Heart right ventricle (tissue), 16 donors: ENCODE data around the gene ST7. TPM values are rescaled to one million over a fixed set of nuclear protein-coding genes. Genes with fewer than 3 reads are reported as not detected.
A peak's percentile ranks its signal among the peaks of the same experiment; 100 is the strongest.

ENCODE experiments used
- ATAC-seq, 8 donors: fragments of 200-7000 bp; cut with Tn5 transposase; one replicate each; pipeline ENCODE4 v1.9.1; 2020; ENCODE audit warnings: mild to moderate bottlenecking in 8 of 8, moderate library complexity in 8 of 8, moderate number of reproducible peaks in 1 of 8
- DNase-seq, 2 donors: peaks; one replicate each; pipeline ENCODE4 v3.0.0-alpha.2; 2020
- H3K27ac ChIP-seq, 10 donors: fragments of 200-600 bp; sonication (generic) in 2 of 10; one replicate each; pipeline versions ENCODE4 v1.5.0 to v1.8.0; 2020 to 2022; ENCODE audit warnings: mild to moderate bottlenecking in 3 of 10
- H3K27me3 ChIP-seq, 7 donors: fragments of 200-600 bp; one replicate each; pipeline ENCODE4 v1.8.0; 2021 to 2022; ENCODE audit warnings: mild to moderate bottlenecking in 2 of 7
- H3K36me3 ChIP-seq, 9 donors: fragments of 200-600 bp; sonication (generic) in 1 of 9; one replicate each; pipeline versions ENCODE4 v1.5.0 to v1.8.0; 2020 to 2022; ENCODE audit warnings: mild to moderate bottlenecking in 2 of 9
- H3K4me1 ChIP-seq, 9 donors: fragments of 200-600 bp; sonication (generic) in 1 of 9; one replicate each; pipeline versions ENCODE4 v1.5.0 to v1.8.0; 2020 to 2022; ENCODE audit warnings: mild to moderate bottlenecking in 4 of 9
- H3K4me3 ChIP-seq, 10 donors: fragments of 200-600 bp; sonication (generic) in 2 of 10; one replicate each; pipeline versions ENCODE4 v1.5.0 to v1.8.0; 2020 to 2022; ENCODE audit warnings: mild to moderate bottlenecking in 7 of 10, moderate library complexity in 2 of 10
- H3K9me3 ChIP-seq, 11 donors: fragments of 200-600 bp in 10 of 11; sonication (generic) in 2 of 11; one replicate each; pipeline versions ENCODE4 v1.5.0 to v1.8.0; 2013 to 2022; ENCODE audit warnings: mild to moderate bottlenecking in 2 of 11, control low read depth in 1 of 11, moderate library complexity in 1 of 11
- WGBS, 2 donors: extraction: QIAGEN DNeasy Blood & Tissue Kit; methylation state at CpG; one replicate each; pipeline ENCODE4 v1.1.7; 2013; ENCODE audit warnings: inconsistent platforms in 1 of 2; 5-methylcytosine and 5-hydroxymethylcytosine counted together
- intact Hi-C, 10 donors: fragments of 100-400 bp; cut with DNase I; formaldehyde crosslinking; loops; one replicate each; pipeline versions ENCODE4 v1.11.1 to v1.14.2; 2022
- polyA plus RNA-seq, 2 donors: library from polyadenylated mRNA; stranded (reverse); fragments of 200-250 nt; gene quantifications; one replicate each; pipeline ENCODE4 v1.2.3, GENCODE V29; 2013
- total RNA-seq, 10 donors: library from RNA; stranded (reverse); fragmentation: NEBNext Ultra II Directional in 3 of 10; extraction: Animal tissue kit (Norgen Biotek cat#: 25700) in 3 of 10; gene quantifications; one replicate each; pipeline versions ENCODE4 v1.2.1 to v1.2.4, GENCODE V29; 2021 to 2023
- TF ChIP-seq, protein P1 (sequence below), 9 donors: fragments of 200-600 bp; sonication (generic) in 2 of 9; IDR thresholded peaks; one replicate each; pipeline versions ENCODE4 v1.5.0 to v1.8.0; 2021 to 2022; ENCODE audit warnings: antibody characterized with exemption in 9 of 9, mild to moderate bottlenecking in 5 of 9, moderate library complexity in 1 of 9
- donor health status: Arrhythmogenic right ventricular cardiomyopathy.
- donor health status: ischemic (EF 13 %, LVEDD 7.1; RV severe dilation, severe dysfunction).
- donor health status: healthy with polysubstance abuse.
- donor health status: DM: no; HTN: yes; CAD: no.
- donor health status: DM: no; HTN: no; CAD: no.
- donor health status: ischemic (EF 25% LVEDD 6.9; RV normal size, moderate dysfunction).
- donor health status: ischemic (EF 25% LVEDD 5.7; RV mildly dilated, moderate dysfunction).
- donor health status: healthy.
- donor health status: DM: yes; HTN: yes; CAD: no.
- donor health status: Ischemic cardiomyopathy.
- donor health status: ischemic (EF 35%, LVEDD 5.7; RV mildly dilated, moderate dysfunction).
- donor health status: nonischemic (EF 11% LVEDD 7.7; RV severe dilation, severe dysfunction).
- donor health status: DM: yes; HTN: yes; CAD: no.
- donor health status: PGD.
- donor health status: ischemic (EF 29% LVEDD 5.4; RV normal size, mild dysfunction).
- donor health status: nonischemic (EF 23%, LVEDD 6.1; RV moderate dilation, normal function).

Gene ST7
- total and polyA plus RNA-seq, 12 donors, result 20.1 to 40.2 (median 23.4) TPM

- Histone ChIP-seq H3K36me3 (no peaks in the 10 kb centered on the region), H3K27ac (no peak overlapping the region), H3K4me1 (peaks cover 0 to 87% (median 51%) of the 10 kb centered on the region in 9 donors), H3K4me3 (no peak overlapping the region), H3K9me3 (no peaks in the 10 kb centered on the region), H3K27me3 (no peaks in the 10 kb centered on the region)
- WGBS, 2 donors, result 93 to 96% methylated on average over 1 of the region's 1 CpG
- ATAC-seq, result no peak
- TF ChIP-seq, protein P1, sequence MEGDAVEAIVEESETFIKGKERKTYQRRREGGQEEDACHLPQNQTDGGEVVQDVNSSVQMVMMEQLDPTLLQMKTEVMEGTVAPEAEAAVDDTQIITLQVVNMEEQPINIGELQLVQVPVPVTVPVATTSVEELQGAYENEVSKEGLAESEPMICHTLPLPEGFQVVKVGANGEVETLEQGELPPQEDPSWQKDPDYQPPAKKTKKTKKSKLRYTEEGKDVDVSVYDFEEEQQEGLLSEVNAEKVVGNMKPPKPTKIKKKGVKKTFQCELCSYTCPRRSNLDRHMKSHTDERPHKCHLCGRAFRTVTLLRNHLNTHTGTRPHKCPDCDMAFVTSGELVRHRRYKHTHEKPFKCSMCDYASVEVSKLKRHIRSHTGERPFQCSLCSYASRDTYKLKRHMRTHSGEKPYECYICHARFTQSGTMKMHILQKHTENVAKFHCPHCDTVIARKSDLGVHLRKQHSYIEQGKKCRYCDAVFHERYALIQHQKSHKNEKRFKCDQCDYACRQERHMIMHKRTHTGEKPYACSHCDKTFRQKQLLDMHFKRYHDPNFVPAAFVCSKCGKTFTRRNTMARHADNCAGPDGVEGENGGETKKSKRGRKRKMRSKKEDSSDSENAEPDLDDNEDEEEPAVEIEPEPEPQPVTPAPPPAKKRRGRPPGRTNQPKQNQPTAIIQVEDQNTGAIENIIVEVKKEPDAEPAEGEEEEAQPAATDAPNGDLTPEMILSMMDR (IDR thresholded peaks at IDR 0.05), result no peak
- DNase-seq, result no peak
- intact Hi-C loops, result loop anchor here in 1 of 10 donors (5.0 kb wide), 1 partner anchor 66 kb away; the partner anchor contains the start of gene ST7
Observed at GRCh38 chr7:117018713-117019112, 65.4 kb downstream of the ST7 start.

GRCh38 chr7:117019287-117019686 lies 66.0 kb downstream of the ST7 start:
- Histone ChIP-seq H3K4me1 (peaks cover 0 to 82% (median 46%) of the 10 kb centered on the region in 9 donors), H3K36me3 (no peaks in the 10 kb centered on the region), H3K4me3 (no peak overlapping the region), H3K27me3 (no peaks in the 10 kb centered on the region), H3K9me3 (no peaks in the 10 kb centered on the region), H3K27ac (no peak overlapping the region)
- intact Hi-C loops, result loop anchor here in 1 of 10 donors (5.0 kb wide), 1 partner anchor 67 kb away; the partner anchor contains the start of gene ST7
- ATAC-seq, result no peak
- DNase-seq, result no peak
- TF ChIP-seq, protein P1 (IDR thresholded peaks at IDR 0.05), result no peak
- WGBS, 2 donors, result 95 to 98% methylated on average over 2 of the region's 2 CpGs

DNA sequence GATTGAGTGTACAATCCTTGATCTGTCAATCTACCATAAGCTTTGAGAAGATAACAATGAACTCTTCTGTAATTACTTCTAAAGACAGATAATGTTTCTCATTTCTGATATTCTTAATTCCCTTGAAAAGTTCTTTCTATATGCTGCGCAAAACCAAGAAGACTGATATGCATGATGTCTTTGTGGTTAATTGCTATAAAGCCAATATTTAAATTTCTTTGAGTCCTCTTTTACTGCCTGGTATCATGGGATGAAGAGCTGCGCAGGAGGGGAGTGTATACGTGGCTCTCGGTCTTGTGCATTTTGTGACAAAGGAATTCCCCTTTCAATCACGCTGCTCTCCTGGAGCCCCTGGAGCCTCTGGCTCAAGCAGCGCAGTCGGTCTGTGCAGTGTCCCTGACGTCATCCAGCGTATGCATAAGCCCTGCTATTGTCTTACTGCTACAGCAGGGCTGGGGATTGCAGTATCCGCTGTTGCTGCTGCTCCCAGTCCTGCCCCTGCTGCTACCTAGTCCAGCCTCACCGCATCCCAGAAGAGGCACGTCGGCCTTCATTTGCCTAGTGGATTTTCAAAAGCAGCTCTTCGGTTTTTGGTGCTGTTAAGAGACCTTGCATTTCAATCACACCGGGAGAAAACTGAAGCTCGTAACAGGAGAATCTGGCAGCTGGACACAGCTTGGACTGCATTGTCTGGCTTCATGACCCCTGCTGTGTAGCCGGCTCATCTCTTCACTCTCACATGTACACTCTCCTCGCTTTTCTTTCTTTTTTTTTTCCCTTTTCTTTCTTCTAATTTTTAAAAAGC lies 66.7 kb downstream of the ST7 start:
- TF ChIP-seq, protein P1 (IDR thresholded peaks at IDR 0.05), result no peak
- ATAC-seq (peak; percentile 92 to 99 (median 96)), DNase-seq (peak; percentile 50 to 74)
- H3K36me3 ChIP-seq, result no peaks in the 10 kb centered on the region
- H3K27me3 ChIP-seq, result no peaks in the 10 kb centered on the region
- intact Hi-C loops, result loop anchor here in 2 of 10 donors (5.0 kb wide), 2 partner anchors 68 to 1147 kb away; partner anchors contain the start of gene ST7 (in 1 of the 2)
- peak overlapping the region in 8 of 10 donors; percentile 46 to 69 (median 64) for H3K27ac ChIP-seq
- no peaks in the 10 kb centered on the region for H3K9me3 ChIP-seq
- peaks cover 0 to 78% (median 39%) of the 10 kb centered on the region in 9 donors for H3K4me1 ChIP-seq
- 12 to 17% methylated on average over 18 of the region's 18 CpGs for WGBS, 2 donors
- peak overlapping the region in 9 of 10 donors; percentile 0 to 50 (median 44) for H3K4me3 ChIP-seq

DNA sequence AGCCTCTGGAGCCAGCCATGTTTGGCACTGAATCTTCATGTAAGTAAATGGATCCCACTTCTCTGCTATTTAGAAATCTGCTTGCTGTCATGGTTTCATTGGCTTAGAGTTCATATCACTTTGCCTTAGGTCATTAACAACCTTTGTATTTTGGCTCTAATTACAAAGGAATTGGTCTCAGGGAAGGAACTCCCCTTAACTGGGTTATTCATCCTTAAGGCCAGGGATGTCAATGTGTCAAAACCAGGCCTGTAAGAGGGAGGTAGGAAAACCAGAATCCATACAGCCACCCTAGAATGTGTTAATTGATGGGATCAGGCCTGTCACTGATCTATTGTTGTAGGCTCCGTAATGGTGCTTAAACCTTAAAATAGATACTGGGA lies 67.3 kb downstream of the ST7 start:
- peak in 3 of 8 donors; percentile 8 to 41 (median 9) for ATAC-seq
- H3K36me3 ChIP-seq, result no peaks in the 10 kb centered on the region
- TF ChIP-seq, protein P1 (IDR thresholded peaks at IDR 0.05), result no peak
- WGBS, 2 donors, result 16 to 33% methylated on average over 1 of the region's 1 CpG
- intact Hi-C loops, result loop anchor here in 1 of 10 donors (5.0 kb wide), 1 partner anchor 1147 kb away; no protein-coding TSS in a partner anchor
- H3K4me3 ChIP-seq, result peak overlapping the region in 9 of 10 donors; percentile 0 to 50 (median 44)
- peak overlapping the region in 8 of 10 donors; percentile 46 to 69 (median 64) for H3K27ac ChIP-seq
- peaks cover 0 to 78% (median 37%) of the 10 kb centered on the region in 9 donors for H3K4me1 ChIP-seq
- no peaks in the 10 kb centered on the region for H3K27me3 ChIP-seq
- no peak for DNase-seq
- no peaks in the 10 kb centered on the region for H3K9me3 ChIP-seq
